Uterus (tissue), 2 donors: ENCODE results near the gene CDH2.

Experiments
- CTCF ChIP-seq, 4 experiments: fragments of 200-600 bp in 2 of 4; fragments of 450-650 bp in 2 of 4; sonication (generic) in 2 of 4; IDR thresholded peaks; one replicate each; pipeline ENCODE4 v1.5.1; 2016 to 2019; ENCODE audit warnings: antibody characterized with exemption in 4 of 4, mild to moderate bottlenecking in 2 of 4, moderate library complexity in 1 of 4
- POLR2A ChIP-seq, 2 donors: fragments of 450-650 bp; IDR thresholded peaks; one replicate each; pipeline ENCODE4 v1.6.1; 2016; ENCODE audit warnings: antibody characterized with exemption in 2 of 2, mild to moderate bottlenecking in 1 of 2, moderate library complexity in 1 of 2

- no peak for TF ChIP-seq CTCF (IDR thresholded peaks at IDR 0.05)
- no peak for TF ChIP-seq POLR2A (IDR thresholded peaks at IDR 0.05)
These were observed 42.2 kb downstream of the CDH2 start for GRCh38 chr18:28134774-28135173.
